ENCODE measurements around the gene TBC1D24. TPM values are rescaled to one million over a fixed set of nuclear protein-coding genes. Genes with fewer than 3 reads are reported as not detected.

The TBC1D24 gene
- total and polyA plus RNA-seq, 8 donors = 10.8 to 23.7 (median 18.2) TPM

- intact Hi-C loops (cut with DNase I) = loop anchor here in 2 of 3 donors (10.0 kb wide), 1 partner anchor 83 kb away; the partner anchor contains the start of gene ABCA3 (in 2 of the 2)
- H3K27me3 ChIP-seq = no peaks in the 10 kb centered on the region
- 31 to 34% methylated on average over 26 to 28 of the region's 28 CpGs for WGBS, 2 donors
- H3K9me3 ChIP-seq = no peaks in the 10 kb centered on the region
- TF ChIP-seq, protein P1, sequence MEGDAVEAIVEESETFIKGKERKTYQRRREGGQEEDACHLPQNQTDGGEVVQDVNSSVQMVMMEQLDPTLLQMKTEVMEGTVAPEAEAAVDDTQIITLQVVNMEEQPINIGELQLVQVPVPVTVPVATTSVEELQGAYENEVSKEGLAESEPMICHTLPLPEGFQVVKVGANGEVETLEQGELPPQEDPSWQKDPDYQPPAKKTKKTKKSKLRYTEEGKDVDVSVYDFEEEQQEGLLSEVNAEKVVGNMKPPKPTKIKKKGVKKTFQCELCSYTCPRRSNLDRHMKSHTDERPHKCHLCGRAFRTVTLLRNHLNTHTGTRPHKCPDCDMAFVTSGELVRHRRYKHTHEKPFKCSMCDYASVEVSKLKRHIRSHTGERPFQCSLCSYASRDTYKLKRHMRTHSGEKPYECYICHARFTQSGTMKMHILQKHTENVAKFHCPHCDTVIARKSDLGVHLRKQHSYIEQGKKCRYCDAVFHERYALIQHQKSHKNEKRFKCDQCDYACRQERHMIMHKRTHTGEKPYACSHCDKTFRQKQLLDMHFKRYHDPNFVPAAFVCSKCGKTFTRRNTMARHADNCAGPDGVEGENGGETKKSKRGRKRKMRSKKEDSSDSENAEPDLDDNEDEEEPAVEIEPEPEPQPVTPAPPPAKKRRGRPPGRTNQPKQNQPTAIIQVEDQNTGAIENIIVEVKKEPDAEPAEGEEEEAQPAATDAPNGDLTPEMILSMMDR (IDR thresholded peaks at IDR 0.05) = peak in 1 of 4 donors; percentile 9
- ATAC-seq = peak; percentile 39 to 66 (median 54)
- no peak for FAIRE-seq
- peak; percentile 37 to 84 (median 54) for DNase-seq
- H3K36me3 ChIP-seq = no peaks in the 10 kb centered on the region
- peak overlapping the region in 2 of 4 donors; percentile 46 to 73 for H3K27ac ChIP-seq
- peaks cover 0 to 6% (median 6%) of the 10 kb centered on the region in 3 donors for H3K4me1 ChIP-seq
- peak overlapping the region; percentile 83 to 94 (median 88) for H3K4me3 ChIP-seq
Measured at GRCh38 chr16:2428051-2428783, 46.7 kb upstream of the TBC1D24 start.

DNA sequence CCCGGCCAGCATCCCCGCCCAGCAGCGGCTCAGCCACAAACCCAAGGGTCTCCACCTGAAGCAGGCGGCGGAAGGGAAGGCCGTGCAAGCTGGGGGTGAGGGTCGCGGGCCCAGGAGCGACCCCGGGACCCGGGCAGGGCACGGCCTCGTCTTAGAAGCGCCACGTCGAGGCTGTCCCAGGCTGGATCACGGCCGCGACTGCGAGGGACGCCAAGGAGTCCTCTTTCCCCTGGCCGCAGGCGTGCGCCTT lies 46.2 kb upstream of the TBC1D24 start:
- H3K27me3 ChIP-seq = no peaks in the 10 kb centered on the region
- peaks cover 0 to 6% (median 6%) of the 10 kb centered on the region in 3 donors for H3K4me1 ChIP-seq
- no peak for FAIRE-seq
- peak in 1 of 6 donors; percentile 14 for DNase-seq
- WGBS, 2 donors = 2% methylated on average over 18 to 24 of the region's 24 CpGs
- peak; percentile 59 to 69 (median 62) for ATAC-seq
- peak overlapping the region; percentile 83 to 94 (median 88) for H3K4me3 ChIP-seq
- intact Hi-C loops (cut with DNase I) = loop anchor here in 2 of 3 donors (10.0 kb wide), 1 partner anchor 84 kb away; the partner anchor contains the start of gene ABCA3 (in 2 of the 2)
- H3K36me3 ChIP-seq = no peaks in the 10 kb centered on the region
- peak overlapping the region in 3 of 4 donors; percentile 46 to 76 (median 73) for H3K27ac ChIP-seq
- no peaks in the 10 kb centered on the region for H3K9me3 ChIP-seq
- TF ChIP-seq, protein P1 (IDR thresholded peaks at IDR 0.05) = no peak

DNA sequence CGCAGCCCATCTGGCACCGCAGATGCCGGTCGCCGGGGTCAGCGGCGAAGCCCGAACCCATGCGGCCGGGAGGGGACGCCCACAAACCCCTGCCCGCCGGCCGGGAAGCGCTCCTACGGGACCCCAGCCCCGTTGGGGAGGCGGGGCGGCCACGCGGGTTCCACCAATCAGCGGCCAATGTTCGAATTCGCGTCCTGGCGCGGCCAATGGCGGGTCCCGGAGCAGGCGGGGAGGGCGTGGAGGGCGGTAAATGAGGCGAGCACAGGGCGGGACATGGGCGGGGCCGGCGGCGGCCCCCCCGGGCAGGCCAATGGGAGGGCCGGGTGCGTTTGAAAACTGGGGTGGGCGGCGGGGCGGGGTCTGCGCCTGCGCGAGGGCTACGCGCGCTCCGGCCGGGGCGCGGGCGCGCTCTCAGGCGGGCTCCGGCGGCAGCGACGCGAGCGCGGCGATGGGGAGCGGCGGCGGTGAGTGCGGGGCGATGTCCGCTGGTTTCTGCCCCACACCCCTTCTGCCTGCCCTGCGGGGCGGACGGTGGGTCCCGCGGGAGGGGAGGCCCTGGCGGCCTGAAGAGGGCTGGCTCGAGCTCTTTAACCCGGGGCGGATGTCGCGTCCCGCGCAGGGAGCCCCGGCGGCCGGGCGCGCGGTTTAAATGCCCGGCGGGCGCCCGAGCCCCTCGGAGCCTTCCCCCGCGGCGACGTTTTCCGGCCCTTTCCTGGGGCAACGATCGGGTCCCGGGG lies 45.7 kb upstream of the TBC1D24 start, which contains the start of gene CCNF:
TSS of gene CCNF (plus strand) at position 414 of the 737 bp plus-strand sequence. CDS start at position 449, 35 bp downstream.
- Histone ChIP-seq H3K36me3 (no peaks in the 10 kb centered on the region), H3K27me3 (no peaks in the 10 kb centered on the region), H3K4me1 (peaks cover 0 to 6% (median 6%) of the 10 kb centered on the region in 3 donors), H3K4me3 (peak within 1 kb of the TSS; percentile 83 to 94 (median 90)), H3K9me3 (no peaks in the 10 kb centered on the region), H3K27ac (peak within 1 kb of the TSS in 3 of 4 donors; percentile 46 to 76 (median 73))
- WGBS, 2 donors = 1% methylated on average over 95 to 103 of the region's 103 CpGs
- ATAC-seq = peak; percentile 95 to 98 (median 96)
- DNase-seq = peak; percentile 97 to 99 (median 98)
- intact Hi-C loops (cut with DNase I) = loop anchor here in 2 of 3 donors (10.0 kb wide), 1 partner anchor 84 kb away; the partner anchor contains the start of gene ABCA3 (in 2 of the 2)
- no peak for FAIRE-seq
- TF ChIP-seq, protein P1 (IDR thresholded peaks at IDR 0.05) = no peak

- H3K9me3 ChIP-seq = no peaks in the 10 kb centered on the region
- WGBS, 2 donors = 7 to 8% methylated on average over 46 of the region's 46 CpGs
- DNase-seq = no peak
- intact Hi-C loops (cut with DNase I) = loop anchor here in 2 of 3 donors (10.0 kb wide), 3 partner anchors 65 to 145 kb away; partner anchors contain the start of gene ABCA3 (in 2 of the 2)
- FAIRE-seq = no peak
- TF ChIP-seq, protein P1 (IDR thresholded peaks at IDR 0.05) = no peak
- no peaks in the 10 kb centered on the region for H3K27me3 ChIP-seq
- H3K27ac ChIP-seq = peak overlapping the region in 1 of 4 donors; percentile 28
- no peaks in the 10 kb centered on the region for H3K36me3 ChIP-seq
- H3K4me1 ChIP-seq = peaks cover 0 to 6% (median 6%) of the 10 kb centered on the region in 3 donors
- H3K4me3 ChIP-seq = peak overlapping the region; percentile 83 to 94 (median 90)
- peak; percentile 4 to 10 (median 4) for ATAC-seq
Measured at GRCh38 chr16:2429771-2430663, 44.9 kb upstream of the TBC1D24 start.
